GM12892 (cell line): ENCODE results near the gene CLSTN1.

ENCODE experiments used
- POLR2AphosphoS5 ChIP-seq: IDR thresholded peaks from 2 replicates; pipeline ENCODE4 v1.6.1; 2011; ENCODE audit warnings: low read depth, low read length, control low read depth
- TAF1 ChIP-seq: IDR thresholded peaks from 2 replicates; pipeline ENCODE4 v1.6.1; 2011; ENCODE audit warnings: low read depth, mild to moderate bottlenecking, control low read depth, low read length, borderline replicate concordance

DNA sequence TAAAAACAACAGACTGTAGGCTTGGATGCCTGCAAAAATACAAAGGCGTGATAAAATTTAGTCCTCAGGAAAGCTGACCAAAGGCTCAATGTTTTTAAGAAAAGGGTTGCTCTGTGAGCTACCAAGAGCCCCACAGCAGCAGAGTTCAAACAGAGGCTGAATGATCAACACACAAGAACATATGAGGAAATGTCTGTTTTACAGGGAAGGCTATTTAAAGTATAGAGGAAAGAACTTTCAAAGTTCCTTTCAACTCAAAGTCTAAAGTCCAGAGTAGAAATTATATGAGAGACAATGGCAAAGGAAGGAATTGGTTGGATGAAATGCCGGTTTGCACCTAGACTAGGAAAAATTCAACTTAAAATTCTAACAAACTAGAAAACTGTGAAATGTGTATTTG is 8.6 kb downstream of the CLSTN1 start:
- TF ChIP-seq TAF1: no peak
- TF ChIP-seq POLR2AphosphoS5: no peak
